COR-L47 (cell line): Measurements from ENCODE around the gene OR6A2.

Source experiments
- DNase-seq: peaks from one replicate; lab custom pipeline; 2025; lab: John Stamatoyannopoulos, UW

Gene OR6A2

DNA sequence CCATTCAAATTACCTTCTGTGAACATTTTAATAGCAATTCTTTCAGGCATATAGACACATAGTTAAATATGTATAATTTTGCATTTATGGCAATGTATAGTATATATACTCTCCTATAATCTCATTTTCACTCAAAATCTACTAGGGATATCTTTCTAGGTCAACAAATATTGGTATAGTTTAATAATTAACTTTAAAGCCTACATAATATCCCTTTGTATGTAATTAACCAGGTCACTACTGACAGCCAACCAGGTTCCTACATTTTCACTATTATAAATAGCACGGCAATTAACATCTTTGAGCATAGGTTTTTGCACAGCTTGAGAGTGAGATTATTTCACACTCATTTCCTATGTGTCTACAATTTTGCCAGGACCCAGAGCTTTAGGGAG lies 43.5 kb downstream of the OR6A2 start:
- no peak for DNase-seq

DNA sequence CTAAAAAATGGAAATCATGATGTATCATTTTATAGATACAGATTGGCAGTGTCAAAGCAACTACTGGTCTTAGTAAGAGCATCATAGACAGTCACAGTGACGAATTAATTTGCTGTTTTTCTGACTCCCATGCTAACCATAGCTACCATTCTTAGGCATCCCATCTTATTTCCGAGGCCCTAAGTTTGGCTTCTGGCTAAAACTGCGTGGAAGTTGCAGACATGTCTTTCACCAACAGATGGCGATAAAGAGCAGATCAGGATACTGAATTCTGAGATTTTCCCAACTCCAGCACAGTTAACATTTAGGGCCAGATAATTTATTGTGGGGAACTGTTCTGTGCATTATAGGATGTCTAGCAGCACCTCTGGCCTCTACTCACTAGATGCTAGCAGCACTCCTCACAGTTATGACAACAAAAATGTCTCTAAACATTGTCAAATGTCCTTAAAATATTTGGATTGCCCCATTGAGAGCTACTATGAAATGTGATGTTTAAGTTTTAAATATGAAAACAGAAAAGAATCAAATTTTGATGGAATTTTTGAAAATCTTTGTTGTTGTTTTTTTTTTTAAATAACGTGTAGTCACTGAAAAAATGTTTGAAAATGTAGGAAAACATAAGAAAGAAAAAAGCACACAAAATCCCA lies 44.1 kb downstream of the OR6A2 start:
- DNase-seq = no peak

DNA sequence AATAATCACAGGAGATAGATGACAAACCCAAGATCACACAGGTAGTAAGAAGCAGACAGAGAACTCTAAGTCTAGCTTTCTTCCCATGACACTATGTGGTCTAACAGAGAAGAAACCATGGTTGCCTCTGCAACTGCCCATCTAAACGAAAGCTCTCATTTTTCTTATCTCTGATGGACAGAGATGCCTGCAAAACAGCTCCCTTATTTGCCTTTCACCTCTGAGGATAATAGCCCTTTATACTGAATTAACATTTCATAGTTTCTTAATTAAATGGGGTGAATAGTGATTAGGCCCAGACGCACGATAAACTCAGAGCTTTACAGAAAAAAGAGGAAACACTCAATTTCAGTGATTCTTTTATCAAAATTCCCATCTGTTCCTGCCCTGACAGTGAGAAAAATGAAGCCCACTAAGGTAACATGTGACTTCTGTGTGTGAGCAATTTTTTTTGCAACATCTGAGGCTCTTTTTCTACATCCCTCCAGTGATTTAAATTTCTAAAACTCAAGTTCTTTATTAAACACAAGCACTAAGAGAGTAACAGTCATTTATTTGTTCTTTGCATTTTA lies 52.3 kb downstream of the OR6A2 start:
- no peak for DNase-seq

DNA sequence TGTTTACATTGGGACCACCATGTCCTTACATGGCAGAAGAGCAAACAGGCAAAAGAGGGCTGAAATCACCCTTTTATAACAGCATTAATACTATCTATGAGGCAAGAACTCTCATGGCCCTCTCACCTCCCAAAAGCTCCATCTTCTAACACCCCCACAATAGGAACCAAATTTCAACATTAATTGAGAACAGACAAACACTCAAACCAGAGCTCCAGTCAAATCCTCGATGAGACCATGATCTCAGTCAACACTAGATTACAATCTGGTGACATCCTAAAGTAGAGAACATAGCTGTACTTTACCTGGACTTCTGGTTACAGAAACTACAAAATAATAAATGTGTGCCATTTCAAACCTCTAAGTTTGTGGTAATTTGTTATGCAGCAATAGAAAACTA lies 52.9 kb downstream of the OR6A2 start:
- DNase-seq = no peak

DNA sequence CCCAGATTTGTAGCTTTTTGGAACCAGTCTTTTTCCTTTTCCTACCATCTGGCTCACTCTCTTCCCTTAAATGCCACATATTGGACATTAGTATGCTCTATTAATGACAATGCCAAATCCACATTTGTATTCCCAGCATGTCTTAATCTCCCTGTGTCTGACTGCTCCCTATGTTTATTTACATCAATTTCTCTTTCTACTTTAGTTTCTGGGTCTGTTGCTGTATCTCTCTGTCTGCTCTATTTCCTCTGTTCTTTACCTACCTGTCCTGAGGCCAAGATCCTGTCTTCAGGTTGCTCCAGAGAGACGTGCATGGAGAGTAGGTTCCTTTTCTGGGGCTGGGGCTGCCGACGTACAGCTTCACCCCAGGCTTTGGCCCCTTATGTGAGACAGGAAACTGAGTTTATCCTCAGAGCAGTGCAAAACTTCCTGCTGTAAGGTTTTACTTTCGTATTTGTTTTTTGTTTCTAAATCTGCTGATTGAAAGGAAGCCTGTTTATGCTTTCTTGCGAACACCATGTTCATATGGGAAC lies 53.3 kb downstream of the OR6A2 start:
- DNase-seq = no peak

DNA sequence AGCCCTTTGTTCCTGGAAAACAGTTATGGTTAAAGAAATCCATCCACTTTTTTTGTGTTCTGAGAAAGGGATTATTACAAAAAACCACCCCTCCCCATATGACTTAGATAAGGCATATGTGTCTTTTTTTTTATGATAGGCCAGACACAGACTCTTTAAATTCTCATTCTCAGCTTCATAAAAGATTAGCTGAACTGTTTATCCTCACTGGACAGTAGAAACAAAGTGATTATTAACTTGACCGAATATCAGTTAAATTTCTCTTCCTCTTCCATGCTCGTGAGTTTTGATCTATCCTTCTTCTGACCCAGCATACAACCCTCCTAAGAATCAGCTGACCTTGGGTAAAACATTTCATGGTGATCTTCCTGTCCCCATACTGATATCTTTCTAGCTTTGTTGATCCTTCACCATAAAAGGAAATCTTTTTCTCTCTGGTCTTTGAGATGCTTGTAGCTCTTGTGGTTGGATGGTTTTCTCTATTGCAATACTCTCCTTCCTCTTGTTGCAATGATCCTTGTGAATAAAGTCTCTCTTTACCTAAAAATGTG lies 53.9 kb downstream of the OR6A2 start:
- no peak for DNase-seq

DNA sequence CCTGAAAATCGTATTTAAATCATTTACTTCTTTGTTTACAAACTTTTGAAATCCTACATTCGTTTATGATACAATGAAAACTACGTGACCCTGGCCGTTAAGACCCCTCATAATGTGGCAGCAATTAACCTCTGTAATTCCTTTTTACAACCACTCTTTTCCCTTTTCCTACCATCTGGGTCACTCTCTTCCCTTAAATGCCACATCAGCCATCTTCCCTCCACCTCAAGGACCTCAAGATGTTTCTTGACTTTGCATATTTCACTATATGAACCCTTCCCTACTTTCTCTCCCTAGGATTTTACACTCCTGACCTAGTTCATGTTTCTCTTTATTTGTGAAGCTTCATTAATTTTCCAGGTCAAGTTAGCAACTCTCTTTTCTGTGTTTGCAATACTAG lies 54.5 kb downstream of the OR6A2 start:
- no peak for DNase-seq

DNA sequence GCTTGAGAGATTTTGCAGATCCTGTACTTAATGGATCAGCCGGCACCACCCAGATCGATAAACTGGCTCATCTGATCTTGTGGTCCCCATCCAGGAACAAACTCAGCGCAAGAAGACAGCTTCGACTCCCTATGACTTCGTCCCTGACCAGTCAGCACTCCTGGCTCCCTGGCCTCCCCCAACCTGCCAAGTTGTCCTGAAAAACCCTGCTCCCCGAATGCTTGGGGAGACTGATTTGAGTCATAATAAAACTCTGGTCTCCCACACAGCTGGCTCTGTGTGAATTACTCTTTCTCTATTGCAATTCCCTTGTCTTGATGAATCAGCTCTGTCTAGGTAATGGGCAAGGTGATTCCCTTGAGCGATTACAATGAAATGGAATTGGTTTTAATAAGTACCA lies 57.2 kb downstream of the OR6A2 start:
- no peak for DNase-seq
